Right kidney (tissue), 1 donor: ENCODE data around the gene CFAP68.
"Not testable (repeated sequence)": the region's sequence is repeated elsewhere in the genome, so short reads cannot be mapped to it uniquely, and the experiment has no call there.

Experiments used
- DNase-seq: peaks from one replicate; pipeline ENCODE4 v3.0.0-alpha.2; 2016

Gene CFAP68

GRCh38 chr11:111860257-111860656 lies 19.1 kb upstream of the CFAP68 start:
- no peak for DNase-seq

DNA sequence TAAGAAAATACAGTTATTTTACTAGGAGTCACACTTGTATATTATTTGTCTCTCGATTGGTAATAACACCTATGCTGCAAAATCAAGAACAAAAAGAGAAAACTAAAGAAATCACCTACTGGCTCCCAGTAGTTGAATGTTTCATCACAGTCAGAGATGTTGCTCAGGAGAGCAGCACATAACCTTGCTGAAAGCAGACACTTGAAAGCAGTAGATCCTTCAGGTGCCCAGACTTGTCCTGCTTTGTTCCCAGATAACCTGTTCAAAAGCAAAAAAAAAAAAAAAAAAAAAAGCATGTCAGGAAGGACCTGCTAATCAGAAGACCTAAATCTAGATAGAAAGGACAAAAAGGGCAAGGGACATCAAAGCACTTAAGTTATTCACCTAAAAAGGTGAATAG lies 9.2 kb upstream of the CFAP68 start:
- no peak for DNase-seq

DNA sequence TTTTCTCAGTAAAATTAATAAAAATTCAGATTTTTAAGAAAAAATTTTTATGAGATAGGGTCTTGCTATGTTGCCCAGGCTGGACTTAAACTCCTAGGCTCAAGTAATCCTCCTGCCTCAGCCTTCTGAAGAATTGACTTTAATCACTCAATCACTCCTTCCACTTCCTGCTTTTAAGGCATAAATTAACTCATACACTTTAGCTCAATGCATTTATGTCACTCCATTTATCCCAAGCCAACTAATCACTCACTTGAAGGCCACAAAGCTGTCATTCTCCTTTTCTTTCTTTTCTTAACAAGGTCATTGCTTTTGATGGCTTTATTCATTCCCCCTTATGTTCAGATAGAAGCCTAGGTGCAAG lies 8.8 kb upstream of the CFAP68 start:
- no peak for DNase-seq

DNA sequence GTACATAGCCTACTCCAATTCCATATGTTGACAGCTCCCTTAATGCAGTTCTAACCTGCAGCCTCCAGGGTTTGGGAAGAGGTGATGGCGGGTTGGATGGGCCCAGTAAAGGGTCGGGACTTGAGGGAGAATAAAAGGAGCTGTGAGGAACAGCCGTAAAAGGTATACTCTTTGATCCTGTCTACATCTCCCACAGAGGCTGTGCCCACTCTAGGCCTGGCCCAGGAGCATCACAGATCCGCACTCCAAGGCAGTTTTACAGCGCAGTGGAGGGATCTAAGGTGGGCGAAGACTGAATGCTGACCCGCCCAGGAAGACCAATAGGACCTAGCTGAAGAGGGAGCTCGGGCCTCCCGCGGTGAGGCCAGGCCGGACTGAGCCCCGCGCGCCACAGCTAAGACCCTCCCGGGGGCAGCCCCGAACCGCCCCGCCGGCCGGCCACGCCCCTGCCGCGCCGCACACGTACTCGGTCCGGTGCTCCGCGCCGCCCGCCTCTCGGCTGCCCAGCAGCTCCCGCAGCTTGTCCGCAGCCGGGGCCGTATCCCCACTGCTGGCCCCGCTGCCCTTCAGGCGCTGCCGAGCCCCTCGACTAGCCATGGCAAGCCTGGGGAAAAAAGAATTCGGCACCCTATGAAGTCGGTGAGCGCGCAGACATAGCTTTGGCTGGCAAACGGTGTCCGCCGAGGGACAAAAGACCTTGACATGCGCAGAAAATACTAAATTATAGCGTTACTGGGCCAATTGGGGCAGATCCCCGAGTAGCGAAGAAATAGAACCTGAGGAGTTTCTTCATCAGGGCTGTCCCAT lies 8.3 kb upstream of the CFAP68 start, which contains the start of gene ALG9:
Gene ALG9 (minus strand): TSS at position 696 of the 807 bp plus-strand sequence. CDS start 99 bp downstream, at position 597.
- peak; percentile 97 for DNase-seq

DNA sequence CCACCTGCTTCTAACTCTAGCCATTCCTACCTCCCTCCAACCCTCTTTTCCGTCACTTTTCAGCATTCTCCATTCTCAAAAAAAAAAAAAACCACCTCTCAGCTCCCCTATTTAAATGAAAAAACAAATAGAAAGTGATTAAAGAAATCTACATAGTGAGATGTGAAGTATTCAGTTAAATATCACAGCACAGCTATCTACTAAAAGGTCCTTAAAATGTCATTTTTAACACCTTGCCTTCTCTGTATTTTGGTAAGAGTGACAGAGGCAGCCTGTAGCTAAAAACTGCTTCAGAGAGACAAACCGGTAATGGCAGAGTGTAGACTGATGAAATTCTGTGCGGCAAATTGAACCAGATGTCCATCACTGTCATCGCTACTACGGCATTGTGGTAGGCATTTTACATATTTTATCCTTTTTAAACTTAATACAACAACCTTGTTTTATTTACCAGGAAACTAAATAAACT lies 7.6 kb upstream of the CFAP68 start:
- DNase-seq, result no peak

- no peak for DNase-seq
These were observed 924 bp upstream of the CFAP68 start for GRCh38 chr11:111878385-111878848.

DNA sequence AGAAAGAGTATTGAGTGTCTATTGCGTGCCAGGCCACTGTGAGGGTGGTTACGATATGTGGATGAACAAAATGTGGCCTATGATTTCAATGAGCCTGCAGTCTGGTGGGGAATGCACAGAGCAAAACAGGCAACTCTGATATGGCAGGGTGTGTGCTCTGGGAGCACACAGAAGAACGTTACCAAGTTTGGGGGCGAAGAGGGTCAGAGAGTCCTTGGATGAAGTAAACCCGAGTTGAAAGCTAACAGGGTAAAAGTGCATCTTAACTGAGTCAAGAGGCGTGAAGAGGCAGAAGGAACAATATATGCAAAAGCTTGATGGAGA lies 258 bp downstream of the CFAP68 start:
- no peak for DNase-seq

DNA sequence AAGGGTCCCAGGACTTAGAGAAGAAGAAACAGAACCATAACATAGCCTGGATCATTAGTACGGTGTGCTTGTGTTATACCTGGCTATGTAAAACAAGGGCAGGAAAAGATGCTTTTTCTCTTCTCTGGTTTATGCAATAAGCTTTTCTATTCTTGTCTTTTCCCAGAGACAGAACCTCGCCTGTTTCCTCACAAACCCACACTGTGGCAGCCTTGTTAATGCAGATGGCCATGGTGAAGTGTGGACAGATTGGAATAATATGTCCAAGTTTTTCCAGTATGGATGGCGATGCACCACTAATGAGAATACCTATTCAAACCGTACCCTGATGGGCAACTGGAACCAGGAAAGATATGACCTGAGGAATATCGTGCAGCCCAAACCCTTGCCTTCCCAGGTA lies 2.9 kb downstream of the CFAP68 start:
- no peak for DNase-seq

- DNase-seq, result not testable (repeated sequence)
These were observed 5.7 kb downstream of the CFAP68 start for GRCh38 chr11:111885053-111885452.

GRCh38 chr11:111886032-111886431 lies 6.7 kb downstream of the CFAP68 start:
- DNase-seq, result no peak

GRCh38 chr11:111886844-111887243 lies 7.5 kb downstream of the CFAP68 start:
- DNase-seq, result no peak

DNA sequence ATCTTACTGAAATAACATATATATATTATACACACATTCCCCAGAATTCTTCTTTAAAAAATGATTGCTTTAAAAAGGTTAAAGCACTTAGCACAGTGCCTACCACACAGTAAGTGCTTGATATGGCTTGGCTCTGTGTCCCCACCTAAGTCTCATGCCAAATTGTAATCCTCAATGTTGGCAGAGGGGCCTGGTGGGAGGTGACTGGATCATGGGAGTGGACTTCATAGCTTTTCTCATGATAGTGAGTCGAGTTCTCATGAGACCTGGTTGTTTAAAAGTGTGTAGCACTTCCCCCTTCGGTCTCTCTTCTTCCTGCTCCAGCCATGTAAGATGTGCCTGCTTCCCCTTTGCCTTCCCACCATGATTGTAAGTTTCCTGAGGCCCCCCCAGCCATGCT lies 26.1 kb downstream of the CFAP68 start:
- DNase-seq, result no peak

DNA sequence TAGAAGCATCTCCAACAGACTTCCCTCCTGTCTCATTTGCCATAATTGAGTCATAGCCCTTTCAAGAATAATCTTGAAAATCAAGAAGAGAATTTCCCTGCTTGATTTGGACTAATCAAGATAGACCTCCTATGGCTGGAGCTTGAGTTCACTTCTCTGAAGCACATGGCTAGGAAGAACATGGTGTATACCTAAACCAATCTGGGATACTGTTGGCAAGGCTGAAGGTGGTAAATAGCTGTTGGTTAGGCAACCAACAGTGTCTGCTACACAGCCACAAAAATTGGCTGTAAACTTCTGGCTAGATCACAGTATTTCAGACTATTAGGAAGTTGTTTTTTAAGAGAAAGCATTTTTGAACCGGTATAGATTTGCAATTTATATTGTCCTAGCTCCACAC lies 27.3 kb downstream of the CFAP68 start:
- no peak for DNase-seq

DNA sequence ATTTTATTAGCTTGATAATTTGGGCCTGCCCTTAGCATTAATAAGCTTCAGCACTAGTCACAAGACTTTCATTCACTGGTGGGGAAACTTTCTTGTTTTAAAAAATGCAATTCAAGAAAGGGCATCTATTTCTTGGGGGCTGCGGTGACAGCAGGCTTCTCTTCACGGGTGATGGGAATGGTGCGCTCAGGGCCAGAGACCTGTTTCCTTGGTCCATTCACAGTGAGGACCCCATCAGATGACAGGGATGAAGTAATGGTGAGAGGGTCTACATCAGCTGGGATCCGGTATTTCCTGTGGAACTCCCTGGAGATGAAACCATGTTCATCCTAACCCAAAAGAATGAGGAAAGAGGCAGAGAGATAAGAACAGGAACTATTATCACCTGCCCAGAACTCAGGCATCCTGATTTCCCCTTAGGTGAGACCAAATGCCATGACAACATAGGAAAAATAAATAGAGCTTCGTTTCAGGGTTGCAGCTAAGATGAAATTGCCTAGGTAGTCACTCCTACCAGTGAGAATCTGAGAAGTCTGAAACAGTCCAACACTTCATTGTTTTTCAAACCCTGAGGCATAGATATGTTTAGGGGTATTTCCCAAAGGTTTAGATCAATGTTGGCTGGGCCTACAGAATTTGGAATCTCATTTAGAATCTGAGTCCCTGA lies 29.4 kb downstream of the CFAP68 start:
- DNase-seq, result no peak

- no peak for DNase-seq
These were observed 30.0 kb downstream of the CFAP68 start for GRCh38 chr11:111909378-111909777.

GRCh38 chr11:111910676-111911562 lies 31.6 kb downstream of the CFAP68 start:
- no peak for DNase-seq

DNA sequence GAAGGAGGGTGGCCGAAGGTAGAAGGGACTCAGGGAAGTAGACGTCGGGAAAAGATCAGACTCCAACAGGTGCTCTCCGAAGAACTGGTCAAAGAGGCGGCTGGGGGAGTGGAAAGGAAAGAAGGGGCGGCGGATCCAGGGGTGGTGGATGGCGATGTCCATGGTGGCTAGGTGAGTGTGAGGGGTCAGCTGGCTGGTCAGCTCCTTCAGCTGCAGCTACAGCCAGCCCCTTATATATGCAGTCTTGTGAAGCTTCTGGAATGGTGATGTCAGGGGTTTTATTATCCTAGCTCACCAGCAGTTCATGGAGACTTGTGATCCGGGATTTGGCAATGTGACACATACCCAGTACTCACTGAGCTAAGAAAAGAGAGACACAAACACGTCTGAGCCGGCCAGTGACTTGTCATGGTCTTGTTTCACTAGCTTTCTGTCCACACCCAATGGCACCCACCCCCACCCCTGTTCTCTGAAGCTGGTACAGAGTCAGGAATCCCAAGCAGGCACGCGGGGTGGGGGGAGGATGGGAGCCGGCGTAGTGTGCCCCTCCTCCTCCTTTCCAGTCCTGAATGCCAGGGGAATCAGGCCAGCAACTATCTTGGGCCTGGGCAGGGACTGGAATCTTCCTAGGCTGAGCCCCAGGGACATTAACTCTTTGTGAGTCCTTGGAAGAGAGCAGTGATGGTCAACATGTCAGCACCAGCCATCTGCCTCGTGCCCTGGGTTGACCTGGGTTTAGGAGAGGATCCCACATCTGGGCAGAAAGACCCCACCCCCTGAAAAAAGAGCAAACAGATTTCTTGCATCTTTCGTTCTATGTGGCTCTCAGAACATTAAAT lies 32.4 kb downstream of the CFAP68 start, which contains the start of gene CRYAB:
Gene CRYAB (minus strand): TSS at position 208 of the 839 bp plus-strand sequence. CDS start 46 bp downstream, at position 162.
- DNase-seq, result peak; percentile 63

- no peak for DNase-seq
These were observed 33.2 kb downstream of the CFAP68 start, which contains the start of gene HSPB2 for GRCh38 chr11:111912535-111912934. Gene HSPB2, plus strand, starts transcription at chr11:111912734. Its CDS starts 96 bp downstream, at chr11:111912830.

GRCh38 chr11:111913031-111913861 lies 33.9 kb downstream of the CFAP68 start:
- peak; percentile 51 for DNase-seq

DNA sequence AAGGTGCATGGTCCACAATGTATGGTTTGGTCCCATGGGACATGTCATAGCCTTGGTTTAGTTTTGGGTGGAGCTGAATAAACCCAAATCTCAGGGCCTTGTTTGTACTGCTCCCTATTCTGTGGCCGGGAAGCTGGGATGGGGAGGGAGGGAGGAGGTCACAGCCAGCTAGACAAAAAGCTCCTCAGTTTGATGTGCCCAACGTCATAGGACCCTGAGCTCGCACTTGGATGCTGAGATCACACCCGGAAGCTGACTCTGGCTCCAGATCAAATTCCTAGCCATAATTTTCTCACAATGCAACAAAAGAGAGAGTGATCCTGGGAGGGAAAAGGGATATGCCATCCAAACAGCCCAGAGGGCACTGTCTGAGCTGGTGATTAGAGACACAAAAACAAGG lies 34.7 kb downstream of the CFAP68 start:
- no peak for DNase-seq

DNA sequence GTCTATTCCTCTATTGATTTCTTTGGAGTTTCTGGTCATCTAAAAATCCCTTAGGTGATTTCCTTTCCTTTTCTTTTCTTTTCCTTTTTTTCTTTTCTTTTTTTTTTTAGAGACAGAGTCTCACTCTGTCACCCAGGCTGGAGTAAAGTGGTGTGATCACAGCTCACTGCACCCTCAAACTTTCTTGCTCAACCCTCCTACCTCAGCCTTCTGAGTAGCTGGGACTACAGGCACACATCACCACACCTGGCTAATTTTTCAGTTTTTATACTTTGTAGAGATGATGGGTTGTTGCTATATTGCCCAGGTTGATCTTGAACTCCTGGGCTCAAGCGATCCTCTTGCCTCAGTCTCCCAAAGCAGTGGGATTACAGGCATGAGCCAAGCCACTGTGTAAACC lies 37.4 kb downstream of the CFAP68 start:
- DNase-seq, result no peak
